K562 (cell line): ENCODE results near the gene EDEM2. TPM values are rescaled to one million over a fixed set of nuclear protein-coding genes. Genes with fewer than 3 reads are reported as not detected.
A peak's percentile ranks its signal among the peaks of the same experiment; 100 is the strongest.

ENCODE experiments used
- BMI1 ChIP-seq: fragments of 150-350 bp; IDR thresholded peaks from 2 replicates; pipeline ENCODE4 v1.6.1; 2014; ENCODE audit warnings: low read length
- CBX3 ChIP-seq, 2 experiments: IDR thresholded peaks; 1 replicate in 1 of 2; 2 replicates in 1 of 2; pipeline ENCODE4 v1.6.1; 2012; ENCODE audit warnings: inconsistent platforms in 2 of 2, low read length in 2 of 2, borderline replicate concordance in 1 of 2, control low read depth in 1 of 2
- CEBPG ChIP-seq, 3 experiments: fragments of 200-800 bp in 1 of 3; sonication (Bioruptor generic) in 1 of 3; sonication (generic) in 1 of 3; formaldehyde crosslinking in 1 of 3; IDR thresholded peaks in 2 of 3; conservative IDR thresholded peaks in 1 of 3; 2 replicates each; pipeline versions ENCODE4 v1.6.1 to v1.8.0; 2016 to 2022; ENCODE audit warnings: missing compliant biosample characterization in 2 of 3, missing genetic modification characterization in 2 of 3, mild to moderate bottlenecking in 1 of 3, missing genetic modification reagents in 1 of 3
- CSDE1 ChIP-seq, 2 experiments: fragments of 450-650 bp; IDR thresholded peaks; 2 replicates each; pipeline ENCODE4 v1.6.1; 2016; ENCODE audit warnings: mild to moderate bottlenecking in 1 of 2
- DDX20 ChIP-seq: fragments of 450-650 bp; IDR thresholded peaks from 2 replicates; pipeline ENCODE4 v1.6.1; 2016; ENCODE audit warnings: missing genetic modification characterization, low read depth, mild to moderate bottlenecking, missing compliant biosample characterization, moderate library complexity
- ELF1 ChIP-seq: fragments of 200-800 bp; sonication (Bioruptor generic); IDR thresholded peaks from 2 replicates; pipeline ENCODE4 v1.6.1; 2016; ENCODE audit warnings: missing genetic modification characterization, missing compliant biosample characterization
- MEF2D ChIP-seq: conservative IDR thresholded peaks from 2 replicates; pipeline ENCODE4 v1.6.1; 2016; ENCODE audit warnings: low read depth, missing genetic modification characterization, missing compliant biosample characterization
- MTA1 ChIP-seq: fragments of 450-650 bp; IDR thresholded peaks from 2 replicates; pipeline ENCODE4 v1.6.1; 2017; ENCODE audit warnings: borderline replicate concordance
- polyA plus RNA-seq, 8 experiments: library from polyadenylated mRNA; depleted of rRNA in 4 of 8; stranded (reverse) in 5 of 8; unstranded in 3 of 8; fragments of >200 nt; fragmentation: Nextera tagmentation in 2 of 8; fragmentation: Illumina TruSeq in 1 of 8; extraction: Ambion mirVana in 2 of 8; extraction: Trizol in 1 of 8; gene quantifications; 2 replicates each; pipeline versions ENCODE4 v1.2.1 to v1.2.3, GENCODE V29; 2011 to 2014; ENCODE audit warnings: inconsistent platforms in 1 of 8, missing spikeins in 1 of 8
- total RNA-seq, 7 experiments: library from RNA; depleted of rRNA in 6 of 7; stranded (reverse); fragments of >200 nt in 6 of 7; fragmentation: Illumina TruSeq in 2 of 7; extraction: Trizol in 2 of 7; gene quantifications; 2 replicates each; pipeline versions ENCODE4 v1.2.1 to v1.2.3, GENCODE V29; 2011 to 2021; ENCODE audit warnings: low replicate concordance in 1 of 7
- TF ChIP-seq, protein P1 (sequence below): fragments of 250-450 bp; sonication (Bioruptor Pico); IDR thresholded peaks from 2 replicates; pipeline ENCODE4 v1.8.0; 2022; ENCODE audit warnings: inconsistent platforms
- TF ChIP-seq, protein P2 (sequence below): IDR thresholded peaks from 2 replicates; pipeline ENCODE4 v1.6.1; 2011; ENCODE audit warnings: borderline replicate concordance, low read depth, mild to moderate bottlenecking, moderate library complexity, low read length; ENCODE audit not compliant: insufficient read depth, poor library complexity, severe bottlenecking
- TF ChIP-seq, protein P3 (sequence below): fragments of 450-650 bp; formaldehyde crosslinking; conservative IDR thresholded peaks from 2 replicates; pipeline ENCODE4 v1.4.0; 2022; ENCODE audit warnings: mild to moderate bottlenecking, missing genetic modification characterization
- TF ChIP-seq, protein P4 (sequence below): fragments of 450-650 bp; IDR thresholded peaks from 2 replicates; pipeline ENCODE4 v1.7.0; 2016; ENCODE audit warnings: borderline replicate concordance
- TF ChIP-seq, protein P5 (sequence below): sonication (generic); formaldehyde crosslinking; IDR thresholded peaks from 2 replicates; pipeline ENCODE4 v1.8.0; 2022; ENCODE audit warnings: mild to moderate bottlenecking, missing genetic modification reagents

The EDEM2 gene
- total and polyA plus RNA-seq, 9 of the 15 experiments (the other 6 are each of a cell fraction or from before 2014, with no cell fraction given) = 6.9 to 11.0 (median 9.7) TPM

DNA sequence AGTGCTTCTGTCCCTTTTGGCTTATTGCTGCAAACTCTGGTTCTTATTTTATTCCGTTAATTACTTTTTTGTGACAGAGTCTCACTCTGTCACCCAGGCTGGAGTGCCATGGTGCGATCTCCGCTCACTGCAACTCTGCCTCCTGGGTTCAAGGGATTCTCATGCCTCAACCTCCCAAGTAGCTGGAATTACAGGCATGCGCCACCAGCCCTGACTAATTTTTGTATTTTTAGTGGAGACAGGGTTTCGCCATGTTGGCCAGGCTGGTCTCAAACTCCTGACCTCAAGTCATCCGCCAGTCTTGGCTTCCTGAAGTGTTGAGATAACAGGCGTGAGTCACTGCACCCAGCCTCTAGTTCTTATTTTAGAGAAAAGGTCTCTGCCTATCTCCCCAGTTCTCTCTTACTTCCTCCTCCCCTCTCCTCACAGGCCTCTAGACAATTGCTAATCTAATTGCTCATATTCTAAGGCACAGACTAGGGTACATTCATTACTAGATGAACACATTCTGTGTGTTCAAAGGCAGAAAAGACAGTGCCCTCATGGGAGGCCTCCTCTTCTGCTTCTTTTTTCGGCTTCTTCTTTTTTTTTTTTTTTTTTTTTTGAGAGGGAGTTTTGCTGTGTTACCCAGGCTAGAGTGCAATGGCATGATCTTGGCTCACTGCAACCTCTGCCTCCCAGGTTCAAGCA lies 27.0 kb downstream of the EDEM2 start (continued):
- TF ChIP-seq, protein P1, sequence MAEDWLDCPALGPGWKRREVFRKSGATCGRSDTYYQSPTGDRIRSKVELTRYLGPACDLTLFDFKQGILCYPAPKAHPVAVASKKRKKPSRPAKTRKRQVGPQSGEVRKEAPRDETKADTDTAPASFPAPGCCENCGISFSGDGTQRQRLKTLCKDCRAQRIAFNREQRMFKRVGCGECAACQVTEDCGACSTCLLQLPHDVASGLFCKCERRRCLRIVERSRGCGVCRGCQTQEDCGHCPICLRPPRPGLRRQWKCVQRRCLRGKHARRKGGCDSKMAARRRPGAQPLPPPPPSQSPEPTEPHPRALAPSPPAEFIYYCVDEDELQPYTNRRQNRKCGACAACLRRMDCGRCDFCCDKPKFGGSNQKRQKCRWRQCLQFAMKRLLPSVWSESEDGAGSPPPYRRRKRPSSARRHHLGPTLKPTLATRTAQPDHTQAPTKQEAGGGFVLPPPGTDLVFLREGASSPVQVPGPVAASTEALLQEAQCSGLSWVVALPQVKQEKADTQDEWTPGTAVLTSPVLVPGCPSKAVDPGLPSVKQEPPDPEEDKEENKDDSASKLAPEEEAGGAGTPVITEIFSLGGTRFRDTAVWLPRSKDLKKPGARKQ (CRISPR knock-in tag) = no peak
- TF ChIP-seq CBX3 (IDR thresholded peaks at IDR 0.05; ENCODE audit: borderline replicate concordance in 1 of 2, low read length in 2 of 2) (peak in 1 of 2 experiments; percentile 50; a peak in 1 of 3 replicates), MTA1 (peak; percentile 62; the same call in 1 of the 2 replicates), MEF2D (tag) (peak; percentile 88), ELF1 (tag) (0 out of 2 replicates have a peak, but pooled peaks have one; percentile 9), CSDE1 (IDR thresholded peaks at IDR 0.05) (no peak), CEBPG (CRISPR knock-in tag; IDR thresholded peaks at IDR 0.05) (no peak), CEBPG (tag; conservative IDR thresholded peaks at IDR 0.05 in 1 of 2, IDR thresholded peaks at IDR 0.05 in 1 of 2) (peak in 1 of 2 experiments; percentile 64; a peak in 2 of 4 replicates), DDX20 (peak; percentile 77), BMI1 (no peak)
- TF ChIP-seq, protein P2, sequence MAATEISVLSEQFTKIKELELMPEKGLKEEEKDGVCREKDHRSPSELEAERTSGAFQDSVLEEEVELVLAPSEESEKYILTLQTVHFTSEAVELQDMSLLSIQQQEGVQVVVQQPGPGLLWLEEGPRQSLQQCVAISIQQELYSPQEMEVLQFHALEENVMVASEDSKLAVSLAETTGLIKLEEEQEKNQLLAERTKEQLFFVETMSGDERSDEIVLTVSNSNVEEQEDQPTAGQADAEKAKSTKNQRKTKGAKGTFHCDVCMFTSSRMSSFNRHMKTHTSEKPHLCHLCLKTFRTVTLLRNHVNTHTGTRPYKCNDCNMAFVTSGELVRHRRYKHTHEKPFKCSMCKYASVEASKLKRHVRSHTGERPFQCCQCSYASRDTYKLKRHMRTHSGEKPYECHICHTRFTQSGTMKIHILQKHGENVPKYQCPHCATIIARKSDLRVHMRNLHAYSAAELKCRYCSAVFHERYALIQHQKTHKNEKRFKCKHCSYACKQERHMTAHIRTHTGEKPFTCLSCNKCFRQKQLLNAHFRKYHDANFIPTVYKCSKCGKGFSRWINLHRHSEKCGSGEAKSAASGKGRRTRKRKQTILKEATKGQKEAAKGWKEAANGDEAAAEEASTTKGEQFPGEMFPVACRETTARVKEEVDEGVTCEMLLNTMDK = no peak
- TF ChIP-seq, protein P3, sequence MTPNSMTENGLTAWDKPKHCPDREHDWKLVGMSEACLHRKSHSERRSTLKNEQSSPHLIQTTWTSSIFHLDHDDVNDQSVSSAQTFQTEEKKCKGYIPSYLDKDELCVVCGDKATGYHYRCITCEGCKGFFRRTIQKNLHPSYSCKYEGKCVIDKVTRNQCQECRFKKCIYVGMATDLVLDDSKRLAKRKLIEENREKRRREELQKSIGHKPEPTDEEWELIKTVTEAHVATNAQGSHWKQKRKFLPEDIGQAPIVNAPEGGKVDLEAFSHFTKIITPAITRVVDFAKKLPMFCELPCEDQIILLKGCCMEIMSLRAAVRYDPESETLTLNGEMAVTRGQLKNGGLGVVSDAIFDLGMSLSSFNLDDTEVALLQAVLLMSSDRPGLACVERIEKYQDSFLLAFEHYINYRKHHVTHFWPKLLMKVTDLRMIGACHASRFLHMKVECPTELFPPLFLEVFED (CRISPR knock-in tag) = 0 out of 2 replicates have a peak, but pooled peaks have one; percentile 56
- TF ChIP-seq, protein P4, sequence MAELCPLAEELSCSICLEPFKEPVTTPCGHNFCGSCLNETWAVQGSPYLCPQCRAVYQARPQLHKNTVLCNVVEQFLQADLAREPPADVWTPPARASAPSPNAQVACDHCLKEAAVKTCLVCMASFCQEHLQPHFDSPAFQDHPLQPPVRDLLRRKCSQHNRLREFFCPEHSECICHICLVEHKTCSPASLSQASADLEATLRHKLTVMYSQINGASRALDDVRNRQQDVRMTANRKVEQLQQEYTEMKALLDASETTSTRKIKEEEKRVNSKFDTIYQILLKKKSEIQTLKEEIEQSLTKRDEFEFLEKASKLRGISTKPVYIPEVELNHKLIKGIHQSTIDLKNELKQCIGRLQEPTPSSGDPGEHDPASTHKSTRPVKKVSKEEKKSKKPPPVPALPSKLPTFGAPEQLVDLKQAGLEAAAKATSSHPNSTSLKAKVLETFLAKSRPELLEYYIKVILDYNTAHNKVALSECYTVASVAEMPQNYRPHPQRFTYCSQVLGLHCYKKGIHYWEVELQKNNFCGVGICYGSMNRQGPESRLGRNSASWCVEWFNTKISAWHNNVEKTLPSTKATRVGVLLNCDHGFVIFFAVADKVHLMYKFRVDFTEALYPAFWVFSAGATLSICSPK = no peak
- TF ChIP-seq, protein P5, sequence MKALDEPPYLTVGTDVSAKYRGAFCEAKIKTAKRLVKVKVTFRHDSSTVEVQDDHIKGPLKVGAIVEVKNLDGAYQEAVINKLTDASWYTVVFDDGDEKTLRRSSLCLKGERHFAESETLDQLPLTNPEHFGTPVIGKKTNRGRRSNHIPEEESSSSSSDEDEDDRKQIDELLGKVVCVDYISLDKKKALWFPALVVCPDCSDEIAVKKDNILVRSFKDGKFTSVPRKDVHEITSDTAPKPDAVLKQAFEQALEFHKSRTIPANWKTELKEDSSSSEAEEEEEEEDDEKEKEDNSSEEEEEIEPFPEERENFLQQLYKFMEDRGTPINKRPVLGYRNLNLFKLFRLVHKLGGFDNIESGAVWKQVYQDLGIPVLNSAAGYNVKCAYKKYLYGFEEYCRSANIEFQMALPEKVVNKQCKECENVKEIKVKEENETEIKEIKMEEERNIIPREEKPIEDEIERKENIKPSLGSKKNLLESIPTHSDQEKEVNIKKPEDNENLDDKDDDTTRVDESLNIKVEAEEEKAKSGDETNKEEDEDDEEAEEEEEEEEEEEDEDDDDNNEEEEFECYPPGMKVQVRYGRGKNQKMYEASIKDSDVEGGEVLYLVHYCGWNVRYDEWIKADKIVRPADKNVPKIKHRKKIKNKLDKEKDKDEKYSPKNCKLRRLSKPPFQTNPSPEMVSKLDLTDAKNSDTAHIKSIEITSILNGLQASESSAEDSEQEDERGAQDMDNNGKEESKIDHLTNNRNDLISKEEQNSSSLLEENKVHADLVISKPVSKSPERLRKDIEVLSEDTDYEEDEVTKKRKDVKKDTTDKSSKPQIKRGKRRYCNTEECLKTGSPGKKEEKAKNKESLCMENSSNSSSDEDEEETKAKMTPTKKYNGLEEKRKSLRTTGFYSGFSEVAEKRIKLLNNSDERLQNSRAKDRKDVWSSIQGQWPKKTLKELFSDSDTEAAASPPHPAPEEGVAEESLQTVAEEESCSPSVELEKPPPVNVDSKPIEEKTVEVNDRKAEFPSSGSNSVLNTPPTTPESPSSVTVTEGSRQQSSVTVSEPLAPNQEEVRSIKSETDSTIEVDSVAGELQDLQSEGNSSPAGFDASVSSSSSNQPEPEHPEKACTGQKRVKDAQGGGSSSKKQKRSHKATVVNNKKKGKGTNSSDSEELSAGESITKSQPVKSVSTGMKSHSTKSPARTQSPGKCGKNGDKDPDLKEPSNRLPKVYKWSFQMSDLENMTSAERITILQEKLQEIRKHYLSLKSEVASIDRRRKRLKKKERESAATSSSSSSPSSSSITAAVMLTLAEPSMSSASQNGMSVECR (CRISPR knock-in tag) = no peak
